ENCODE results near the gene MRPL4. TPM values are rescaled to one million over a fixed set of nuclear protein-coding genes. Genes with fewer than 3 reads are reported as not detected.

Gene MRPL4
- total RNA-seq, result 10 to 100 TPM; 40.2 to 57.7 (median 52.7) TPM

DNA sequence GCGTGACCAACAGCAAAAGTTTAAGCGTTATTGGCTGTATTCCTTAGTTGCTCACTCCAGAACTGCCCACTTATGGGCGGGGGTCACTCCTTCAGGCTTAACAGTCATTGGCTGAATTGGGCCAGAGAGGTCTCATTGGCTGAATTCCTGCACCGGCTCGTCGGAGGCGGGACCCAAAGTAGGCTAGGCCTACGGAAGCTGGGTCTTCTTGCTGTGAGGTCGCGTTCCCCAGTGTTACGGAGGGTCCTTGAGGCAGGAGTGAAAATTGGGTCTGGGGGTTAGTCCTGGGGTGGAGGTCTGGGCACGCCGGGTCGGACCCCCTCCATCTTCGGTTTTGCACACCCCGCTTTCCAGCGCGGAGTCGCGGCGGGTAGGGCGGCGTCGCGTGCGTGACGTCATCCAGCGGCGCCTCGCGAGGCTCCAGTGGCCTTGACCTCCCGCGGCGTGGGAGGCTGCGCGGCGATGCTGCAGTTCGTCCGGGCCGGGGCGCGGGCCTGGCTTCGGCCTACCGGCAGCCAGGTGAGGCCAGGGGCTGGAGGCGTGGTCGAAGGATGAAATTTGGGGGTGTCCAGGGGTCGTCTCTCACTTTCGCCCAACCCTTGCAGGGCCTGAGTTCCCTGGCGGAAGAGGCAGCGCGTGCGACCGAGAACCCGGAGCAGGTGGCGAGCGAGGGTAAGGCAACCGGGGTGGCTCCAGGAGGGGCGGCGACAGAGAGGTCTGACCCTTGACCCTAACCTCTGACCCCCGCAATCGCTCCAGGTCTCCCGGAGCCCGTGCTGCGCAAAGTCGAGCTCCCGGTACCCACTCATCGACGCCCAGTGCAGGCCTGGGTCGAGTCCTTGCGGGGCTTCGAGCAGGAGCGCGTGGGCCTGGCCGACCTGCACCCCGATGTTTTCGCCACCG lies at the start of gene MRPL4:
TSS of gene MRPL4 (plus strand) at position 423 of the 903 bp plus-strand sequence. CDS start at position 463, 40 bp downstream.
- Histone ChIP-seq H3K36me3 (no peaks in the 10 kb centered on the region), H3K27ac (peak within 1 kb of the TSS; percentile 85), H3K4me3 (peak within 1 kb of the TSS; percentile 87 to 92 (median 88)), H3K9me3 (no peaks in the 10 kb centered on the region), H3K27me3 (no peaks in the 10 kb centered on the region), H3K4me1 (no peaks in the 10 kb centered on the region)
- TF ChIP-seq POLR2A (IDR thresholded peaks at IDR 0.05) (no peak), POLR2AphosphoS5 (IDR thresholded peaks at IDR 0.05) (peak; percentile 88 to 97 (median 97))
- TF ChIP-seq, protein P1, sequence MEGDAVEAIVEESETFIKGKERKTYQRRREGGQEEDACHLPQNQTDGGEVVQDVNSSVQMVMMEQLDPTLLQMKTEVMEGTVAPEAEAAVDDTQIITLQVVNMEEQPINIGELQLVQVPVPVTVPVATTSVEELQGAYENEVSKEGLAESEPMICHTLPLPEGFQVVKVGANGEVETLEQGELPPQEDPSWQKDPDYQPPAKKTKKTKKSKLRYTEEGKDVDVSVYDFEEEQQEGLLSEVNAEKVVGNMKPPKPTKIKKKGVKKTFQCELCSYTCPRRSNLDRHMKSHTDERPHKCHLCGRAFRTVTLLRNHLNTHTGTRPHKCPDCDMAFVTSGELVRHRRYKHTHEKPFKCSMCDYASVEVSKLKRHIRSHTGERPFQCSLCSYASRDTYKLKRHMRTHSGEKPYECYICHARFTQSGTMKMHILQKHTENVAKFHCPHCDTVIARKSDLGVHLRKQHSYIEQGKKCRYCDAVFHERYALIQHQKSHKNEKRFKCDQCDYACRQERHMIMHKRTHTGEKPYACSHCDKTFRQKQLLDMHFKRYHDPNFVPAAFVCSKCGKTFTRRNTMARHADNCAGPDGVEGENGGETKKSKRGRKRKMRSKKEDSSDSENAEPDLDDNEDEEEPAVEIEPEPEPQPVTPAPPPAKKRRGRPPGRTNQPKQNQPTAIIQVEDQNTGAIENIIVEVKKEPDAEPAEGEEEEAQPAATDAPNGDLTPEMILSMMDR (IDR thresholded peaks at IDR 0.05), result no peak
- intact Hi-C loops (cut with DNase I; ENCODE audit: low total_unique reads), result no loop called here
- peak; percentile 95 to 98 for DNase-seq (ENCODE audit: low spot score in 2 of 2)

DNA sequence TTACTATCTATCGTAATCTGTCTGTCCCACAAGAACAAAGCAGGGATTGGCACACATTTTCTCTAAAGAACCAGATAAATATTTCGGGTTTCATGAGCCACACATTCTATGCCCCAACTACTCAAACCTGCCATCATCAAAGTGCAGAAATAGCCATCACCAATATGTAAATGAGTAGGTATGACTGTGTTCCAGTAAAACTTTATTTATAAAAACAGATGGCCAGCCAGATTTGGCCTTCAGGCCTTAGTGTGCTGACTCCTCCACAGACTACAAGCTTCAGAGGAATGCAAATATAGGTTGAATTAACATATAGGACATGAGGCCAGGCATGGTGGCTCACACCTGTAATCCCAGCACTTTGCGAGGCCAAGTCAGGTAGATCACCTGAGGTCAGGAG lies 48.3 kb upstream of the MRPL4 start:
- Histone ChIP-seq H3K27me3 (no peaks in the 10 kb centered on the region), H3K9me3 (peaks cover 0 to 4% of the 10 kb centered on the region in 2 donors), H3K27ac (no peak overlapping the region), H3K36me3 (no peaks in the 10 kb centered on the region), H3K4me3 (no peak overlapping the region), H3K4me1 (no peaks in the 10 kb centered on the region)
- intact Hi-C loops (cut with DNase I; ENCODE audit: low total_unique reads), result no loop called here
- DNase-seq (ENCODE audit: low spot score in 2 of 2), result no peak
- TF ChIP-seq POLR2A (IDR thresholded peaks at IDR 0.05) (no peak), POLR2AphosphoS5 (IDR thresholded peaks at IDR 0.05) (no peak)
- TF ChIP-seq, protein P1 (IDR thresholded peaks at IDR 0.05), result no peak

DNA sequence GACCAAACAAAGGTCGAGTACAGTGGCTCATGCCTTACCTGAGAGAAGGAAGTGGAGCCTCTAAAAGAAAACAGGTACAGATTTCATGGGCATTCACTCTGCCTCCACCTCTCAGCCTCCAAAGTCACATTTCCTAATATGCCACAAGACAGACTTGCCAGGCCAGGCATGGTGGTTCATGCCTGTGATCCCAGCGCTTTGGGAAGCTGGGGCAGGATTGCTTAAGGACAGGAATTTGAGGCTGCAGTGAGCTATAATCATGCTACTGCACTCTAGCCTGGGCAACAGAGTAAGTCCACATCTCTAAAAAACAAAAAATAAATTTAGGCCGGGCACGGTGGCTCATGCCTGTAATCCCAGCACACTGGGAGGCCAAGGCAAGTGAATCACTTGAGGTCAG lies 46.4 kb upstream of the MRPL4 start:
- intact Hi-C loops (cut with DNase I; ENCODE audit: low total_unique reads), result no loop called here
- Histone ChIP-seq H3K36me3 (no peaks in the 10 kb centered on the region), H3K27ac (peak overlapping the region; percentile 70 to 84), H3K27me3 (no peaks in the 10 kb centered on the region), H3K9me3 (peaks cover 0 to 4% of the 10 kb centered on the region in 2 donors), H3K4me3 (no peak overlapping the region), H3K4me1 (no peaks in the 10 kb centered on the region)
- TF ChIP-seq, protein P1 (IDR thresholded peaks at IDR 0.05), result no peak
- no peak for TF ChIP-seq POLR2AphosphoS5 (IDR thresholded peaks at IDR 0.05)
- TF ChIP-seq POLR2A (IDR thresholded peaks at IDR 0.05), result no peak
- no peak for DNase-seq (ENCODE audit: low spot score in 2 of 2)

DNA sequence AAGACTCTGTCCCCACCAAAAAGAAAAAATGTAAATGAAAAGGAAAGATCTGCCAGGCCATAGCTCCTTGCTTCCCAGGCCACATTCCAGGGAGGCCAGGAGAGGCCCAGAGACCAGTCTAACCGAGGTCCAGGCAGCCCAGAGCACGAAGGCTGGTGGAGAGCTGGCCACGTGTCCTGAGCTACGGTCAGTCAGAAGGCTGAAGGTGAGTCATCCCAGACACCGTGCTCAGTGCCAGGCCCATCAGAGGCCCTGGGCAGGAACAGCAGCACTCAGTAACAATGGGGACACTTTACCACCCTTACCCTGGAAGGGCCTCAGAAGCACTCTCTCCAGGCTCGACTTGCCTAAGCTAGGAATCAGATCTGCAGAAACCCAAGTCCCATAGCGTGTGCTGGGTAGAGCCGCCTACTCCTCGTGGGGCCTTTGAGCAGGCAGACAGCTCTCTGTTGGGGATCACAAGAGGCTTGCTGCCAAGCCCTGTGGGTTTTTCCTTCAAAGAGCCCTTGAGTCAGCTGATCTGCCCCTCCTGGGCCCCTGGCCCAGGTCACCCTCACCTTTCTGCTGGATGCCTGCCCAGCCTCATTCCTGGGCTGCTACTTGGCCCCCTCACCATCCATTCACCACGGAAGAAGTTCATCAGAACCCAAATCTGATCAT lies 45.7 kb upstream of the MRPL4 start:
- DNase-seq (ENCODE audit: low spot score in 2 of 2), result peak in 1 of 2 donors; percentile 57
- Histone ChIP-seq H3K4me1 (no peaks in the 10 kb centered on the region), H3K27ac (peak overlapping the region; percentile 70 to 84), H3K4me3 (no peak overlapping the region), H3K36me3 (no peaks in the 10 kb centered on the region), H3K27me3 (no peaks in the 10 kb centered on the region), H3K9me3 (peaks cover 0 to 4% of the 10 kb centered on the region in 2 donors)
- TF ChIP-seq POLR2AphosphoS5 (IDR thresholded peaks at IDR 0.05) (no peak), POLR2A (IDR thresholded peaks at IDR 0.05) (no peak)
- TF ChIP-seq, protein P1 (IDR thresholded peaks at IDR 0.05), result no peak
- intact Hi-C loops (cut with DNase I; ENCODE audit: low total_unique reads), result no loop called here

DNA sequence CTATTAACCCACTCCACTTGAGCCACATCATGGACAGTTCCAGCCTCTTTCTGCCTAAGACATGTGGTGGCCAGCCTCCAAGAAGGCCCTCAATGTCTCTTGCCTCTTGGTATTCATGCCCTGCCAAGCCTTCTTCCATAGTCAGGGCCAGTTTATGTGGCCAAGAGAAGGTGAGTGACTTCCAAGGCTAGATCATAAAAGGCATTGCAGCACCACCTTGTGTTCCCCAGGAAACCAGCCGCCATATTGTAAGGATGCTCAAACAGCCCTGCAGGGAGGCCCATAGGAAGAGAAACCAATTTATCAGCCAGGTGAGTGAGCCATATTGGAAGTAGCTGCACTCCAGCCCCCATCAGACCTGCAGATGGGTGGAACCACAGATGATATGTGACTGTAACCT lies 45.0 kb upstream of the MRPL4 start:
- TF ChIP-seq POLR2AphosphoS5 (IDR thresholded peaks at IDR 0.05) (no peak), POLR2A (IDR thresholded peaks at IDR 0.05) (no peak)
- TF ChIP-seq, protein P1 (IDR thresholded peaks at IDR 0.05), result no peak

More for the DNA sequence above, 45.0 kb upstream of the MRPL4 start:
- no peak for DNase-seq (ENCODE audit: low spot score in 2 of 2)
- H3K27me3 ChIP-seq, result no peaks in the 10 kb centered on the region
- no peak overlapping the region for H3K4me3 ChIP-seq
- intact Hi-C loops (cut with DNase I; ENCODE audit: low total_unique reads), result no loop called here
- H3K4me1 ChIP-seq, result no peaks in the 10 kb centered on the region
- peak overlapping the region; percentile 70 to 84 for H3K27ac ChIP-seq
- H3K9me3 ChIP-seq, result peaks cover 0 to 4% of the 10 kb centered on the region in 2 donors
- H3K36me3 ChIP-seq, result no peaks in the 10 kb centered on the region

All from breast epithelium (tissue), 4 donors.